ENCODE measurements around the gene BFSP2.

BFSP2 gene

DNA sequence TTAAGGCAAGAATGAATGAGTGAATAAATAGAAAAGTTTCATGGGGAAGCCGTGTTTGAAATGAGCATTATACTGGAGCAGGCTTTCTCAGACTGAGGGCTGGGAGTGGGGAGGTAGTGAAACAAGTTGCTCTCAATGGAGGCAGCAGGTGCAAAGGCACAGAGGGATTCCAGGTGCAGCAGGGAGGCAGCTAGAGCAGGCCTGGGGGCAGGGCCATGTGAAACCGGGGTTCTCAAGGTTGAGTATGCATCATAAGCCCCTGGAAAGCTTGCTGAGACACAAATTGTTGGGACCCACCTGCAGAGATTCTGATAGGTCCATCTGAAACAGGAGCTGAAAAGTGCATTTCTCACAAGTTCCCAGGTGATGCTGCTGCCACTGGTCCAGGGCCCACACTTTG is 45.3 kb downstream of the BFSP2 start:
- DNase-seq (ENCODE audit: extremely low spot score), result no peak
- CTCF ChIA-PET, result interaction anchor here (1.2 to 19.5 kb wide), 2 partner anchors 21 to 24 kb away, joined by 4 to 240 read pairs; no protein-coding TSS in a partner anchor
- no peak for TF ChIP-seq CTCF (IDR thresholded peaks at IDR 0.05; ENCODE audit: control extremely low read depth, extremely low read depth, low read depth, missing control alignments)
- POLR2A ChIA-PET, result no interaction called here

DNA sequence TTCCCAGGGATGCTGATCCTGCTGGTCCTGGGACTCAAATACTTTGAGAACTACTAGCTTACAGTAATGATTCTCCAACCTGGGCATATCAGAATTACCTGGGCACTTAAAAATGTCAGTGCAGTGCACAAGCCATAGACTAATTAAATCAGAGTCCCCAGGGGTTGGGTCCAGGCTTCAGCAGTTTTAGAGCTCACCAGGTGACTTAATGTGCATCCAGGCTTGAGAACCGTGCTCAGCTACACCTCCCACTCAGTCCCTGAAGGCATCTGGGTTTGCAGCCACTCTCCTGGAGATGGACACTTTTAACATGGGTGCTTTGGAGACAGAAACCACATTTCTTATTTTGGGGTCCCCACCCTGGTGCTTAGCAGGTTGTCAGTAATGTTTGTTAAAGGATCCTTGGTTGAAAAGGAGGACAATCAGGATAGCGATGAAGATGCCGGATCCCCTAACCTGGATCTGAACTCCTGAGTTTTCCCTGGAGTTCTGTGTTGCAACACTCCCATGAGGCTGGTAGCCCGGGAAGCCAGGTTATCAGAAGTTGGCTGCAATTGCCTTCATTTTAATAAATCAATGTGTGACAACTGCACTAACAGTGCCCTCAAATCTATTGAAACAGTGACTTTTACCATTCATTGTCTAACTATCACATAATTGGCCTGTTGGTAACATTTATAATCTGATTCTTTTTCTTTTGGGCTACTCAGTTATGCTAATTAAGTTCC is 48.1 kb downstream of the BFSP2 start:
- no peak for DNase-seq (ENCODE audit: extremely low spot score)
- no peak for TF ChIP-seq CTCF (IDR thresholded peaks at IDR 0.05; ENCODE audit: control extremely low read depth, extremely low read depth, low read depth, missing control alignments)
- POLR2A ChIA-PET, result interaction anchor here (0.6 to 1.4 kb wide), 5 partner anchors 20 to 144 kb away, joined by 4 to 12 read pairs (median 4); partner anchors contain the start of gene CDV3
- CTCF ChIA-PET, result interaction anchor here (0.9 to 19.5 kb wide), 10 partner anchors 8 to 217 kb away, joined by 3 to 240 read pairs (median 4); no protein-coding TSS in a partner anchor

- no peak for TF ChIP-seq CTCF (IDR thresholded peaks at IDR 0.05; ENCODE audit: control extremely low read depth, extremely low read depth, low read depth, missing control alignments)
- peak; percentile 80 for DNase-seq (ENCODE audit: extremely low spot score)
- ChIA-PET POLR2A (interaction anchor here (0.6 to 1.4 kb wide), 5 partner anchors 19 to 143 kb away, joined by 4 to 12 read pairs (median 4); partner anchors contain the start of gene CDV3), CTCF (interaction anchor here (0.8 to 19.5 kb wide), 7 partner anchors 8 to 217 kb away, joined by 3 to 240 read pairs (median 3); no protein-coding TSS in a partner anchor)
Measured at GRCh38 chr3:133448478-133449122, 48.7 kb downstream of the BFSP2 start.

DNA sequence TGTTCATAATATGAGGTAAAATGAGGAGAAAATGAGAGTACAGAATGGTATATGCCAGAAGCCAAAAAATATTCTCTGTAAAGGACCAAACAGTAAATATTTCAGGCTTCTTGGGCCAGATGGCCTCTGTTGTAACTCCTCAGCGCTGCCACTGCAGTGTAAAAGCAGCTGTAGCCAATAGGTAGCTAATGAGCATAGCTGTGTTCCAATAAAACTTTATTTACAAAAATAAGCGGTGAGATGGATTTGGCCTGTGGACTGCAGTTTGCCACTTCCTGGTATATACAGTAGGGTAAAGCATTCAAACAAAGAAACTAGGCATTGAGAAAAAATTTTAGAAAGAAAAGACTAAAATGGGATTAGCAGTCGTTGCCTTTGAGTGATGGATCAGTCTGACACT is 51.5 kb downstream of the BFSP2 start:
- no peak for TF ChIP-seq CTCF (IDR thresholded peaks at IDR 0.05; ENCODE audit: control extremely low read depth, extremely low read depth, low read depth, missing control alignments)
- ChIA-PET POLR2A (no interaction called here), CTCF (interaction anchor here (1.1 to 19.5 kb wide), 2 partner anchors 8 to 18 kb away, joined by 3 to 240 read pairs; no protein-coding TSS in a partner anchor)
- no peak for DNase-seq (ENCODE audit: extremely low spot score)

DNA sequence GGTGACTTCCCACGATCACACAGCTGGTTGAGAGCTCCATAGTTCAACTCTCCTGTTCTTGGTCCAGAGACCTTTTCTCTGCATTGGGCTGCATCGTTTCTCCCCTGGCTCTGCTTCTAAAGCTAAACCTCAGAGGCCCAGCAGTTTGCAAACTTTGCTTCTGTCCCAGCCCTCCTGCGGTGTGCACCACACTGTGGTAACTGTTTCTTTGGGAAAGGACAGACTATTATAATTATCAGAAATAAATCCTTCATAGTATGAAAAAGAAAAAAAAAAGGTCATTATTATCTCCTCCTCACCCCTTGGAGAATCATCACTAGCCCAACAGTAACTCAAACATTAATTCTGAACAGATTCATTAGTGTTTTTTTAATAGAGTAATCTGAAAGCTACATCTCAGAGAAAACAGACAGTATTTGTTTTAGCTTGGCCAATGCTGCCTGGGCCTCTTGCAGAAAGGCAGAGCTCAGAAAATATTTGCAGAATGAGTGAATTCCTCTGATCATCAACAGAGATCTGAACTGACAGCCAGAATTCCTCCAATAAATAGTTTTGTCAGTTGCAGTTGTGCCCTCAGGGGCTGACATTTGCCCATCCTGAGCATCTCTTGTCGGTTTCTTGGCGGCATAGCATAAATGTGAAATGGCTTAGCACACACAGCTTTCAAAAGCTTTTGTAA is 52.9 kb downstream of the BFSP2 start:
- DNase-seq (ENCODE audit: extremely low spot score), result no peak
- POLR2A ChIA-PET, result no interaction called here
- CTCF ChIA-PET, result interaction anchor here (1.4 to 19.5 kb wide), 3 partner anchors 17 to 112 kb away, joined by 4 to 240 read pairs (median 6); no protein-coding TSS in a partner anchor
- no peak for TF ChIP-seq CTCF (IDR thresholded peaks at IDR 0.05; ENCODE audit: control extremely low read depth, extremely low read depth, low read depth, missing control alignments)

DNA sequence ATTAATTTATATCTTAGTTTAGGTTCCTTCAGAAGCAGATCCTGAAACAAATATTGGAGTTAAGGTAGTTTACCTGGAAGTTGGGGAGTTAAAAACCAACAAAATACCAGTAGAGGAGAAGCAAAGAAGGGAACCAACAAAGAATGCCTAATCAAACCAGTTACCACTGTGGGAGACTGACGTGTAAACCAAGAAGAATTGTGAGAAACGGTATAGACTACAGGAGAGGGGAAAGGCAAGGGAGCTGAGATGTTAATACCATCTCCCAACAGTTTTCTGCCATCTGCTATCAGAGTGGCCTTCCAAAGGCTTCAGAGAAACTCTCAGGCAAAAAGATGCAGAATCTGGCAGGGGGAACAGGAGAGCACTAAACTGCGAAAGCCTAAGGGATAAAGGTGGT is 53.5 kb downstream of the BFSP2 start:
- POLR2A ChIA-PET, result no interaction called here
- CTCF ChIA-PET, result interaction anchor here (1.0 to 19.5 kb wide), 5 partner anchors 16 to 125 kb away, joined by 3 to 240 read pairs (median 5); no protein-coding TSS in a partner anchor
- no peak for DNase-seq (ENCODE audit: extremely low spot score)
- no peak for TF ChIP-seq CTCF (IDR thresholded peaks at IDR 0.05; ENCODE audit: control extremely low read depth, extremely low read depth, low read depth, missing control alignments)
